ENCODE results near the gene KDM7A. TPM values are rescaled to one million over a fixed set of nuclear protein-coding genes. Genes with fewer than 3 reads are reported as not detected.
"Not testable (repeated sequence)": the region's sequence is repeated elsewhere in the genome, so short reads cannot be mapped to it uniquely, and the experiment has no call there.

Gene KDM7A
- total RNA-seq, 4 donors from 2014 or later = 15.3 to 34.5 (median 23.2) TPM

- Histone ChIP-seq H3K4me3 (no peak overlapping the region), H3K27ac (no peak overlapping the region), H3K27me3 (no peaks in the 10 kb centered on the region), H3K4me1 (peaks cover 0 to 20% (median 2%) of the 10 kb centered on the region in 4 donors), H3K36me3 (peaks cover 0 to 55% (median 10%) of the 10 kb centered on the region in 3 donors), H3K9me3 (no peaks in the 10 kb centered on the region)
- TF ChIP-seq EP300 (IDR thresholded peaks at IDR 0.05) = no peak
- TF ChIP-seq CTCF (IDR thresholded peaks at IDR 0.05) = no peak
- no peak for TF ChIP-seq POLR2A (IDR thresholded peaks at IDR 0.05)
- no peak for DNase-seq (ENCODE audit: low spot score in 2 of 2)
- 91 to 93% methylated on average over 3 of the region's 3 CpGs for WGBS, 2 donors
Observed at GRCh38 chr7:140122965-140123364, 53.8 kb downstream of the KDM7A start.

- Histone ChIP-seq H3K4me1 (peaks cover 0 to 20% (median 2%) of the 10 kb centered on the region in 4 donors), H3K36me3 (peaks cover 0 to 47% (median 5%) of the 10 kb centered on the region in 3 donors), H3K27me3 (no peaks in the 10 kb centered on the region), H3K4me3 (no peak overlapping the region), H3K9me3 (no peaks in the 10 kb centered on the region), H3K27ac (peak overlapping the region in 1 of 4 donors; percentile 57)
- TF ChIP-seq CTCF (IDR thresholded peaks at IDR 0.05) (no peak), POLR2A (IDR thresholded peaks at IDR 0.05) (no peak), EP300 (IDR thresholded peaks at IDR 0.05) (peak in 1 of 2 donors; percentile 66)
- WGBS, 2 donors = 17 to 29% methylated on average over 4 of the region's 4 CpGs
- no peak for DNase-seq (ENCODE audit: low spot score in 2 of 2)
Observed at GRCh38 chr7:140121326-140121725, 55.5 kb downstream of the KDM7A start.

- H3K36me3 ChIP-seq = peaks cover 0 to 66% (median 17%) of the 10 kb centered on the region in 3 donors
- not testable (repeated sequence) for H3K4me1 ChIP-seq; H3K27ac ChIP-seq; H3K9me3 ChIP-seq; DNase-seq (ENCODE audit: low spot score in 2 of 2); H3K4me3 ChIP-seq; H3K27me3 ChIP-seq
- 96 to 100% methylated on average over 4 to 10 of the region's 31 CpGs for WGBS, 2 donors
Observed at GRCh38 chr7:140114817-140115216, 62.0 kb downstream of the KDM7A start.

GRCh38 chr7:140108777-140109176, 68.0 kb downstream of the KDM7A start:
- not testable (repeated sequence) for H3K4me1 ChIP-seq; H3K4me3 ChIP-seq; H3K27ac ChIP-seq; H3K9me3 ChIP-seq; DNase-seq (ENCODE audit: low spot score in 2 of 2); H3K27me3 ChIP-seq
- WGBS, 2 donors = 90 to 97% methylated on average over 7 to 8 of the region's 8 CpGs
- H3K36me3 ChIP-seq = peaks cover 0 to 51% (median 23%) of the 10 kb centered on the region in 3 donors

- Histone ChIP-seq H3K36me3 (peaks cover 2 to 96% (median 16%) of the 10 kb centered on the region in 3 donors), H3K27ac (no peak overlapping the region), H3K27me3 (no peaks in the 10 kb centered on the region), H3K4me1 (no peaks in the 10 kb centered on the region), H3K4me3 (no peak overlapping the region), H3K9me3 (no peaks in the 10 kb centered on the region)
- 82 to 88% methylated on average over 4 of the region's 4 CpGs for WGBS, 2 donors
- no peak for DNase-seq (ENCODE audit: low spot score in 2 of 2)
- TF ChIP-seq POLR2A (IDR thresholded peaks at IDR 0.05) (no peak), EP300 (IDR thresholded peaks at IDR 0.05) (no peak), CTCF (IDR thresholded peaks at IDR 0.05) (no peak)
Observed at GRCh38 chr7:140096459-140096858, 80.3 kb downstream of the KDM7A start.

- Histone ChIP-seq H3K27ac (no peak overlapping the region), H3K9me3 (no peaks in the 10 kb centered on the region), H3K36me3 (peaks cover 2 to 93% (median 12%) of the 10 kb centered on the region in 3 donors), H3K27me3 (no peaks in the 10 kb centered on the region), H3K4me3 (no peak overlapping the region), H3K4me1 (no peaks in the 10 kb centered on the region)
- WGBS, 2 donors = 88 to 92% methylated on average over 1 of the region's 1 CpG
- no peak for DNase-seq (ENCODE audit: low spot score in 2 of 2)
- TF ChIP-seq CTCF (IDR thresholded peaks at IDR 0.05) = no peak
Observed at GRCh38 chr7:140093375-140093774, 83.4 kb downstream of the KDM7A start.

Data from tibial nerve (tissue), 4 donors.